ENCODE data around the gene LRFN2. TPM values are rescaled to one million over a fixed set of nuclear protein-coding genes. Genes with fewer than 3 reads are reported as not detected.

The LRFN2 gene
- polyA plus RNA-seq, 3 donors = not detected

GRCh38 chr6:40606526-40606925, 19.4 kb upstream of the LRFN2 start:
- H3K4me3 Mint-ChIP-seq = no peak overlapping the region
- H3K4me3 ChIP-seq (replicated peaks in 1 of 3; ENCODE audit: low read depth in 2 of 3, low read length in 3 of 3) = no peak overlapping the region
- no CpG with 5 or more reads among the region's 2 CpGs for WGBS (ENCODE audit: insufficient coverage)
- H3K36me3 Mint-ChIP-seq = no peaks in the 10 kb centered on the region
- DNase-seq = no peak
- H3K9ac ChIP-seq (ENCODE audit: insufficient read depth, low read length, poor library complexity, severe bottlenecking) = no peak overlapping the region
- no peaks in the 10 kb centered on the region for H3K79me2 ChIP-seq (ENCODE audit: insufficient read depth, low read length)
- no peaks in the 10 kb centered on the region for H4K20me1 ChIP-seq (ENCODE audit: insufficient read depth, low read length)
- intact Hi-C loops (cut with micrococcal nuclease) = no loop called here
- H3K9me3 Mint-ChIP-seq = peaks cover 0 to 3% (median 0%) of the 10 kb centered on the region in 7 donors
- no peak overlapping the region for H3K4me2 ChIP-seq (replicated peaks; ENCODE audit: extremely low read depth, low read length, poor library complexity, severe bottlenecking)
- H3K36me3 ChIP-seq (replicated peaks in 1 of 2; ENCODE audit: control insufficient read depth in 1 of 2, insufficient read depth in 2 of 2, low read length in 2 of 2) = no peaks in the 10 kb centered on the region
- H3K27ac Mint-ChIP-seq = no peak overlapping the region
- no peaks in the 10 kb centered on the region for H3K9me3 ChIP-seq (replicated peaks in 1 of 2; ENCODE audit: control insufficient read depth in 1 of 2, insufficient read depth in 1 of 2, low read length in 2 of 2)
- H3K27me3 ChIP-seq (ENCODE audit: control insufficient read depth in 2 of 2, insufficient read depth in 2 of 2, low read length in 2 of 2) = peaks cover 0 to 2% of the 10 kb centered on the region in 2 donors
- no peak for TF ChIP-seq CTCF (IDR thresholded peaks at IDR 0.05)
- H3K27me3 Mint-ChIP-seq (ENCODE audit: low read depth in 3 of 3) = peaks cover 5 to 28% (median 6%) of the 10 kb centered on the region in 3 donors
- H3K4me1 ChIP-seq (ENCODE audit: control insufficient read depth in 1 of 2, insufficient read depth in 2 of 2, low read length in 2 of 2) = no peaks in the 10 kb centered on the region
- H3K27ac ChIP-seq (ENCODE audit: low read depth in 1 of 2, low read length in 2 of 2) = no peak overlapping the region
- no peak overlapping the region for H2AFZ ChIP-seq (ENCODE audit: insufficient read depth, low read depth, low read length, poor library complexity, severe bottlenecking)
- H3K4me1 Mint-ChIP-seq = no peaks in the 10 kb centered on the region

- peaks cover 9 to 28% (median 14%) of the 10 kb centered on the region in 3 donors for H3K27me3 Mint-ChIP-seq (ENCODE audit: low read depth in 3 of 3)
- WGBS (ENCODE audit: insufficient coverage) = no CpG with 5 or more reads among the region's 2 CpGs
- no peak overlapping the region for H3K9ac ChIP-seq (ENCODE audit: insufficient read depth, low read length, poor library complexity, severe bottlenecking)
Measured at GRCh38 chr6:40604082-40604481, 16.9 kb upstream of the LRFN2 start.

More at GRCh38 chr6:40604082-40604481, 16.9 kb upstream of the LRFN2 start:
- Histone ChIP-seq H3K4me2 (replicated peaks; ENCODE audit: extremely low read depth, low read length, poor library complexity, severe bottlenecking) (no peak overlapping the region), H3K4me3 (replicated peaks in 1 of 3; ENCODE audit: low read depth in 2 of 3, low read length in 3 of 3) (no peak overlapping the region), H3K27me3 (ENCODE audit: control insufficient read depth in 2 of 2, insufficient read depth in 2 of 2, low read length in 2 of 2) (peaks cover 3 to 17% of the 10 kb centered on the region in 2 donors), H3K9me3 (replicated peaks in 1 of 2; ENCODE audit: control insufficient read depth in 1 of 2, insufficient read depth in 1 of 2, low read length in 2 of 2) (no peaks in the 10 kb centered on the region), H3K36me3 (replicated peaks in 1 of 2; ENCODE audit: control insufficient read depth in 1 of 2, insufficient read depth in 2 of 2, low read length in 2 of 2) (no peaks in the 10 kb centered on the region), H3K4me1 (ENCODE audit: control insufficient read depth in 1 of 2, insufficient read depth in 2 of 2, low read length in 2 of 2) (no peaks in the 10 kb centered on the region), H2AFZ (ENCODE audit: insufficient read depth, low read depth, low read length, poor library complexity, severe bottlenecking) (no peak overlapping the region), H3K79me2 (ENCODE audit: insufficient read depth, low read length) (no peaks in the 10 kb centered on the region), H4K20me1 (ENCODE audit: insufficient read depth, low read length) (no peaks in the 10 kb centered on the region), H3K27ac (ENCODE audit: low read depth in 1 of 2, low read length in 2 of 2) (no peak overlapping the region)
- intact Hi-C loops (cut with micrococcal nuclease) = no loop called here
- H3K9me3 Mint-ChIP-seq = peaks cover 0 to 3% (median 0%) of the 10 kb centered on the region in 7 donors
- H3K27ac Mint-ChIP-seq = no peak overlapping the region
- no peak for TF ChIP-seq CTCF (IDR thresholded peaks at IDR 0.05)
- no peak for DNase-seq
- no peaks in the 10 kb centered on the region for H3K4me1 Mint-ChIP-seq
- H3K36me3 Mint-ChIP-seq = no peaks in the 10 kb centered on the region
- no peak overlapping the region for H3K4me3 Mint-ChIP-seq

All from CD14-positive monocyte (primary cell).